ENCODE measurements around the gene NOS2. TPM values are rescaled to one million over a fixed set of nuclear protein-coding genes. Genes with fewer than 3 reads are reported as not detected.
"Not testable (repeated sequence)": the region's sequence is repeated elsewhere in the genome, so short reads cannot be mapped to it uniquely, and the experiment has no call there.

NOS2 gene
- total RNA-seq, 1 experiment from 2014 or later, result 0.35 TPM

- H4K20me1 ChIP-seq (ENCODE audit: control insufficient read depth, insufficient read depth, insufficient read length); H3K27me3 ChIP-seq (ENCODE audit: insufficient read depth, low read length); H2AK5ac ChIP-seq (ENCODE audit: insufficient read length, low read length); H3K27me3 Mint-ChIP-seq (ENCODE audit: low read depth); H3K27ac Mint-ChIP-seq; H3K9me3 Mint-ChIP-seq; H3K14ac ChIP-seq (ENCODE audit: insufficient read depth, low read length); H2AFZ ChIP-seq (ENCODE audit: low read length); H3K79me2 ChIP-seq (ENCODE audit: insufficient read depth, low read length); H3K9me3 ChIP-seq (ENCODE audit: control insufficient read depth, low read depth, low read length); H2BK20ac ChIP-seq (ENCODE audit: low read depth, low read length, poor library complexity, severe bottlenecking); H3T11ph ChIP-seq (ENCODE audit: low read length); H4K5ac ChIP-seq (ENCODE audit: insufficient read length, low read depth, low read length); H2BK120ac ChIP-seq (ENCODE audit: low read depth, low read length, poor library complexity, severe bottlenecking); H3K27ac ChIP-seq (ENCODE audit: insufficient read length, low read depth, low read length); H2BK5ac ChIP-seq (ENCODE audit: insufficient read length, low read length); H3K23ac ChIP-seq (ENCODE audit: insufficient read length, low read depth, low read length); H3K4me2 ChIP-seq (ENCODE audit: insufficient read depth, insufficient read length, low read length); H3K4ac ChIP-seq (ENCODE audit: low read depth, low read length); H3K79me1 ChIP-seq (ENCODE audit: insufficient read depth, low read depth, low read length, poor library complexity, severe bottlenecking); H3K9ac ChIP-seq (ENCODE audit: extremely low read depth, insufficient read length, low read length); H3K56ac ChIP-seq (ENCODE audit: insufficient read length, low read depth, low read length); H3K4me3 Mint-ChIP-seq; H2BK15ac ChIP-seq (ENCODE audit: low read depth, low read length); DNase-seq; H4K8ac ChIP-seq (replicated peaks; ENCODE audit: insufficient read length, low read depth, low read length); H3K4me1 Mint-ChIP-seq; H3K4me1 ChIP-seq (ENCODE audit: insufficient read depth, low read length); H3K23me2 ChIP-seq (ENCODE audit: insufficient read length, low read depth, low read length, poor library complexity, severe bottlenecking); H4K91ac ChIP-seq (ENCODE audit: insufficient read length, low read depth, low read length); H3K18ac ChIP-seq (ENCODE audit: insufficient read length, low read depth, low read length); H3K36me3 Mint-ChIP-seq (ENCODE audit: insufficient read depth in 1 of 3, low read depth in 3 of 3); H2BK12ac ChIP-seq (ENCODE audit: insufficient read length, low read depth, low read length): not testable (repeated sequence)
- WGBS (ENCODE audit: extremely low coverage, insufficient read length, low lambda C conversion rate), result no CpG with 5 or more reads among the region's 1 CpG
Measured at GRCh38 chr17:27837769-27838168, 37.4 kb upstream of the NOS2 start.

All from H9 (cell line).